ENCODE results near the gene DOCK4.

DOCK4 gene

DNA sequence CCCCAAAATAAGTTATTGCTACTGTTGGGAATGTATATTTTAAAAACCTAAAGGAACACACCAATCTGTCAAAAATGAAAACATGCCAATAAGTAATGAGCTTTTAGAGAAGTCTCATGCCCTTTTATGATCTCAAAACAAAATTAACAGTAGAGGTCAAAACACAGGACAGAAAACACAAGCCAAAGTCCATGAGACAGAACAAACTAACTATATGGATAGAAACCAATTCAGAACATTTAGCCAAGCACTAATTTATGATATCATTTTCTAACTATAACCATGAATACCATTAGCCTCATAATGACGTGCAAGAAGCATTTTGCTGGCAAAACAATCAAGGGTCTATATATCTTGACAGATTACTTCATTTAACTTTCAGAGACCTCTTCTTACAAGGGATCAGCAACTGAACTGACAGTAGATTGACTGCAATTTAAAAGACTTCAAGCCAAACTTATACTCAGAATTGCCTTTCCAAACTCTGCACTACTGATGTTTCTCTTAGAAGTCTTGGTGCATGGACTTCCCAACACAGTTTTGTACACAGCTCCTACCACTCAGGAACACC is 200.9 kb downstream of the DOCK4 start:
- Histone ChIP-seq H2AFZ (ENCODE audit: insufficient read depth, low read length, poor library complexity) (no peak overlapping the region), H3K79me2 (ENCODE audit: control insufficient read depth, insufficient read depth, low read length, poor library complexity) (no peaks in the 10 kb centered on the region)
- no CpG with 5 or more reads among the region's 1 CpG for whole genome bisulfite sequencing (ENCODE audit: extremely low coverage, insufficient coverage, insufficient read length)

DNA sequence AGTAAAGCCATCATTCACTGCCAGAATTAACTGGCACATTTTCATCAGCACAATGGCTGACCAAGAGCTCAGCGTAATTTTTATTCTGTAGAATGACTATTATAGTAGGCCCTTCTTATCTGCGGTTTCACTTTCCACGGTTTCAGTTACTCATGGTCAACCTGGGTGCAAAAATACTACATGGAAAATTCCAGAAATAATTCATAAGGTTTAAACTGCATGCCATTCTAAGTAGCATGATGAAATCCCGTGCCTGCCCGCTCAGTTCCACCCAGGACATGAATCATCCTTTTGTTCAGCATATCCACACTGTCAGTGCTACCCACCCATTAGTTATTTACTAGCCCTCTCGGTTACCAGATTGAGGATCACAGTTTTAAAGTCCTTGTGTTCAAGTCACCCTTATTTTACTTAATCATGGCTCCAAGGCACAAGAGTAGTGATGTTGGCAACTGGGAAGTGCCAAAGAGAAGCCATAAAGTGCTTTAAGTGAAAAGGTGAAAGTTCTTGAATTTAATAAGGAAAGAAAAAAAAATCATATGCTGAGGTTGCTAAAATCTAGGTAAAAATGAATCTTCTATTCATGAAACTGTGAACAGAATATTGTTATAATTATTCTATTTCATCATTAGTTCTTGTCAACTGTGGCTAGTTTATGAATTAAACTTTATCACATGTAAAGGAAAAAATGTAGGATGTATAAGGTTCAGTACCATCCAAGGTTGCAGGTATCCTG is 204.9 kb downstream of the DOCK4 start:
- H4K12ac ChIP-seq (ENCODE audit: low read depth, low read length) = no peak overlapping the region

More for the DNA sequence above, 200.9 kb downstream of the DOCK4 start:
- Histone ChIP-seq H4K91ac (ENCODE audit: low read depth, low read length) (no peak overlapping the region), H3K4me2 (ENCODE audit: low read length) (no peak overlapping the region), H2BK12ac (ENCODE audit: low read length) (no peak overlapping the region), H3K9me3 (ENCODE audit: insufficient read depth, low read depth, low read length) (no peaks in the 10 kb centered on the region), H4K8ac (ENCODE audit: low read depth, low read length) (no peak overlapping the region), H3K14ac (ENCODE audit: low read length) (no peak overlapping the region), H3K79me1 (ENCODE audit: low read length) (no peaks in the 10 kb centered on the region), H2BK5ac (ENCODE audit: low read depth, low read length, poor library complexity) (no peak overlapping the region), H3K4ac (ENCODE audit: low read depth, low read length) (no peak overlapping the region), H2AK5ac (ENCODE audit: low read length) (no peak overlapping the region), H3K36me3 (ENCODE audit: control insufficient read depth in 1 of 2, insufficient read depth in 2 of 2, low read length in 2 of 2) (no peaks in the 10 kb centered on the region), H4K12ac (ENCODE audit: low read depth, low read length) (no peak overlapping the region), H2BK120ac (ENCODE audit: insufficient read depth, low read length, poor library complexity) (no peak overlapping the region), H3K4me1 (ENCODE audit: control insufficient read depth in 1 of 2, insufficient read depth in 2 of 2, low read length in 2 of 2) (peaks cover 0 to 2% of the 10 kb centered on the region in 2 experiments), H3K18ac (ENCODE audit: low read length) (no peak overlapping the region), H3K4me3 (ENCODE audit: low read depth, low read length) (no peak overlapping the region), H3K27ac (ENCODE audit: low read depth, low read length) (no peak overlapping the region), H3K9ac (ENCODE audit: low read length) (no peak overlapping the region), H3K27me3 (ENCODE audit: insufficient read depth, low read length) (no peaks in the 10 kb centered on the region), H3K23ac (ENCODE audit: low read length) (no peak overlapping the region)
- no peak for DNase-seq

DNA sequence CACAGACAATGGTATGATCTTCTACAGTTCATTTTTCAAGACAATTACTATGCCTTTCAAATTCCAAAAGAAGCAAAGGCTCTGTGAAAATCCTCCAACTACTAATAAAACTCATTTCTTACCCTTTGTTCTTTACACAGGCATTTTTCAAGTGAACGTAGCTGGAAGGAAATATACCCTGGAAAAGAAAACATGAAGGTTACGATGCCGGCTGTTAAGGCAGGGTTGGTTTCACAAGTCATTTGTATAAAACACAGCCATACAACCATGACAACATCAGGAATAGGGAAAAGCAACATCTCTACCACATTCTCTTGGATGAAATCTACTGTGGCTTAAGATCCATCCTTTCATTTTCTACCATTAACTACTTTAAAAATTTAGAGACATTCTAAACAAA is 207.9 kb downstream of the DOCK4 start:
- Histone ChIP-seq H3K79me1 (ENCODE audit: low read length) (no peaks in the 10 kb centered on the region), H2BK12ac (ENCODE audit: low read length) (no peak overlapping the region), H3K36me3 (ENCODE audit: control insufficient read depth in 1 of 2, insufficient read depth in 2 of 2, low read length in 2 of 2) (no peaks in the 10 kb centered on the region), H3K9ac (ENCODE audit: low read length) (no peak overlapping the region), H3K4me1 (ENCODE audit: control insufficient read depth in 1 of 2, insufficient read depth in 2 of 2, low read length in 2 of 2) (peaks cover 0 to 2% of the 10 kb centered on the region in 2 experiments), H3K27ac (ENCODE audit: low read depth, low read length) (no peak overlapping the region), H2AFZ (ENCODE audit: insufficient read depth, low read length, poor library complexity) (no peak overlapping the region), H3K27me3 (ENCODE audit: insufficient read depth, low read length) (no peaks in the 10 kb centered on the region), H3K14ac (ENCODE audit: low read length) (no peak overlapping the region), H3K79me2 (ENCODE audit: control insufficient read depth, insufficient read depth, low read length, poor library complexity) (no peaks in the 10 kb centered on the region), H2BK5ac (ENCODE audit: low read depth, low read length, poor library complexity) (no peak overlapping the region), H3K9me3 (ENCODE audit: insufficient read depth, low read depth, low read length) (no peaks in the 10 kb centered on the region), H2AK5ac (ENCODE audit: low read length) (no peak overlapping the region), H4K8ac (ENCODE audit: low read depth, low read length) (no peak overlapping the region), H3K4me2 (ENCODE audit: low read length) (no peak overlapping the region), H2BK120ac (ENCODE audit: insufficient read depth, low read length, poor library complexity) (no peak overlapping the region), H3K4ac (ENCODE audit: low read depth, low read length) (no peak overlapping the region), H3K4me3 (ENCODE audit: low read depth, low read length) (no peak overlapping the region), H4K91ac (ENCODE audit: low read depth, low read length) (no peak overlapping the region), H4K12ac (ENCODE audit: low read depth, low read length) (no peak overlapping the region), H3K18ac (ENCODE audit: low read length) (no peak overlapping the region), H3K23ac (ENCODE audit: low read length) (no peak overlapping the region)
- no peak for DNase-seq
- WGBS (ENCODE audit: extremely low coverage, insufficient coverage, insufficient read length) = no CpG with 5 or more reads among the region's 3 CpGs

More for the DNA sequence above, 204.9 kb downstream of the DOCK4 start:
- Histone ChIP-seq H3K4me3 (ENCODE audit: low read depth, low read length) (no peak overlapping the region), H3K36me3 (ENCODE audit: control insufficient read depth in 1 of 2, insufficient read depth in 2 of 2, low read length in 2 of 2) (no peaks in the 10 kb centered on the region), H2BK12ac (ENCODE audit: low read length) (no peak overlapping the region), H4K8ac (ENCODE audit: low read depth, low read length) (no peak overlapping the region), H2BK5ac (ENCODE audit: low read depth, low read length, poor library complexity) (no peak overlapping the region), H3K14ac (ENCODE audit: low read length) (no peak overlapping the region), H3K27me3 (ENCODE audit: insufficient read depth, low read length) (no peaks in the 10 kb centered on the region), H2AFZ (ENCODE audit: insufficient read depth, low read length, poor library complexity) (no peak overlapping the region), H3K27ac (ENCODE audit: low read depth, low read length) (no peak overlapping the region), H2BK120ac (ENCODE audit: insufficient read depth, low read length, poor library complexity) (no peak overlapping the region), H3K4me2 (ENCODE audit: low read length) (no peak overlapping the region), H3K18ac (ENCODE audit: low read length) (no peak overlapping the region), H3K79me1 (ENCODE audit: low read length) (no peaks in the 10 kb centered on the region), H3K9ac (ENCODE audit: low read length) (no peak overlapping the region), H3K4me1 (ENCODE audit: control insufficient read depth in 1 of 2, insufficient read depth in 2 of 2, low read length in 2 of 2) (peaks cover 0 to 2% of the 10 kb centered on the region in 2 experiments), H3K79me2 (ENCODE audit: control insufficient read depth, insufficient read depth, low read length, poor library complexity) (no peaks in the 10 kb centered on the region), H3K9me3 (ENCODE audit: insufficient read depth, low read depth, low read length) (no peaks in the 10 kb centered on the region), H4K91ac (ENCODE audit: low read depth, low read length) (no peak overlapping the region), H3K23ac (ENCODE audit: low read length) (no peak overlapping the region), H2AK5ac (ENCODE audit: low read length) (no peak overlapping the region), H3K4ac (ENCODE audit: low read depth, low read length) (no peak overlapping the region)
- peak; percentile 69 to 85 for DNase-seq
- WGBS (ENCODE audit: extremely low coverage, insufficient coverage, insufficient read length) = no CpG with 5 or more reads among the region's 6 CpGs

DNA sequence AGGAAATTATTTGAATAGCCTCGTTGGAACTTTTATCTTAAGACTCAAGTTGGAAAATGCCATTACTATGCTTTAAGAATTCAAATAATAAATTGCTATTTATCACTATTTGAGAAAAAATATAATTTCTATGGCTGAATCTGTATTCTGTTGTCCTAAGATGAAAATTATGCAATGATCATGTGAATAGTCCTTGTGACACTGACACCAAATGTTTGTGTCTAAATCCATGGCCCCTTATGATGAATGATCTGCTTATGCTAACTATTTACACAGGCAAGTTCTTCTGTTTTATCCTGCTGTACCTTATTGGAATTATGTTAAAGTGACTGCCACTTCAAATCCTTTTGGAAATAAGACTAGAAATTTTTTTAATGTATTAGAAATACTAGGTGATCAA is 208.7 kb downstream of the DOCK4 start:
- H2BK12ac ChIP-seq (ENCODE audit: low read length) = no peak overlapping the region
- H3K79me2 ChIP-seq (ENCODE audit: control insufficient read depth, insufficient read depth, low read length, poor library complexity) = no peaks in the 10 kb centered on the region
- no peak overlapping the region for H3K9ac ChIP-seq (ENCODE audit: low read length)
- no peak for DNase-seq
- H4K12ac ChIP-seq (ENCODE audit: low read depth, low read length) = no peak overlapping the region
- no peak overlapping the region for H2AK5ac ChIP-seq (ENCODE audit: low read length)
- H2BK5ac ChIP-seq (ENCODE audit: low read depth, low read length, poor library complexity) = no peak overlapping the region
- no peak overlapping the region for H2BK120ac ChIP-seq (ENCODE audit: insufficient read depth, low read length, poor library complexity)
- H3K27ac ChIP-seq (ENCODE audit: low read depth, low read length) = no peak overlapping the region
- no peak overlapping the region for H4K91ac ChIP-seq (ENCODE audit: low read depth, low read length)
- no peak overlapping the region for H3K4ac ChIP-seq (ENCODE audit: low read depth, low read length)
- H3K4me1 ChIP-seq (ENCODE audit: control insufficient read depth in 1 of 2, insufficient read depth in 2 of 2, low read length in 2 of 2) = peaks cover 0 to 2% of the 10 kb centered on the region in 2 experiments
- H3K14ac ChIP-seq (ENCODE audit: low read length) = no peak overlapping the region
- H2AFZ ChIP-seq (ENCODE audit: insufficient read depth, low read length, poor library complexity) = no peak overlapping the region
- no peak overlapping the region for H4K8ac ChIP-seq (ENCODE audit: low read depth, low read length)
- no peak overlapping the region for H3K18ac ChIP-seq (ENCODE audit: low read length)
- no peak overlapping the region for H3K4me3 ChIP-seq (ENCODE audit: low read depth, low read length)
- no peaks in the 10 kb centered on the region for H3K9me3 ChIP-seq (ENCODE audit: insufficient read depth, low read depth, low read length)
- no peaks in the 10 kb centered on the region for H3K79me1 ChIP-seq (ENCODE audit: low read length)
- H3K27me3 ChIP-seq (ENCODE audit: insufficient read depth, low read length) = no peaks in the 10 kb centered on the region
- no peak overlapping the region for H3K23ac ChIP-seq (ENCODE audit: low read length)
- H3K4me2 ChIP-seq (ENCODE audit: low read length) = no peak overlapping the region
- WGBS (ENCODE audit: extremely low coverage, insufficient coverage, insufficient read length) = no CpG with 5 or more reads among the region's 1 CpG
- no peaks in the 10 kb centered on the region for H3K36me3 ChIP-seq (ENCODE audit: control insufficient read depth in 1 of 2, insufficient read depth in 2 of 2, low read length in 2 of 2)

Measured in trophoblast cell (in vitro differentiated cells and primary cell).